Activated CD4-positive, alpha-beta T cell treated with anti-CD3 and anti-CD28 coated beads, Interleukin-2, amount 50 U/mL, for 16 hours (primary cell): ENCODE measurements around the gene CAPN1.
"Not testable (repeated sequence)": the region's sequence is repeated elsewhere in the genome, so short reads cannot be mapped to it uniquely, and the experiment has no call there.

Experiments
- DNase-seq: peaks from one replicate; pipeline ENCODE4 v3.0.0-alpha.2; 2020

CAPN1 gene

DNA sequence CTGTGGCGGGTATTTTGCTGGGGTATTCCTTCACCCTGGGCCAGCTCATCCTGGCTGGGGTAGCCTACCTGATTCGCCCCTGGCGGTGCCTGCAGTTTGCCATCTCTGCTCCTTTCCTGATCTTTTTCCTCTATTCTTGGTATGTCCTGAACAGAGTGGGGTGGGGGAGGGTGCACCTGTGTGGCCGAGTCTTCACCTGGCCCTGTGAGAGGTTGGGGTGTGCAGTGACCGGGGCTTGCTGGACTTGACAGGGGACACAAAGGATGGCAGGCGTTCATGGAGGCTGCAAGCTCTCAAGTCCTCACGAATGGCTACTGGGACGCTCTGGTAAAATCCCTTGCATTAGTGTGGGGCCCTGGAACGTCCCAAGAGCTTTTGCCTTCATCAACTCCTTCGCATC lies 39.3 kb downstream of the CAPN1 start:
- DNase-seq, result no peak

DNA sequence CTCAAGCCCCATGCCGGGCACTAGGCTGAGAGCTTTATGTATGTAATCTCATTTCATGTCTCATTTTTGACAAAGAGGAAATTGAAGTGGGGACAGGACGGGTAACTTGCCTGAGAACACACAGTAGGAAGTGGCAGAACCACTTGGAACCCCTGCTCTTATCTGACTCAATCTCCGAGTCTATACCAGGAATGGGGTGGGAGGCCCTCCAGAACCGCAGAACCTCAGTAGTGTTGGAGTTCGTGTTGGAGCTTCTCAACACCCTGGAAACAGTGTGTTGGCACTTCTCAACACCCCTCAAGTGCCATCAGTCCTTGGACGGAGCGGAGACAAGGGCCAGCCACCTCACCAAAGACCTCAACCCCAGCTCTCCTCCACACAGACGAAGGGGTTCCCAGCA lies 41.3 kb downstream of the CAPN1 start:
- no peak for DNase-seq

DNA sequence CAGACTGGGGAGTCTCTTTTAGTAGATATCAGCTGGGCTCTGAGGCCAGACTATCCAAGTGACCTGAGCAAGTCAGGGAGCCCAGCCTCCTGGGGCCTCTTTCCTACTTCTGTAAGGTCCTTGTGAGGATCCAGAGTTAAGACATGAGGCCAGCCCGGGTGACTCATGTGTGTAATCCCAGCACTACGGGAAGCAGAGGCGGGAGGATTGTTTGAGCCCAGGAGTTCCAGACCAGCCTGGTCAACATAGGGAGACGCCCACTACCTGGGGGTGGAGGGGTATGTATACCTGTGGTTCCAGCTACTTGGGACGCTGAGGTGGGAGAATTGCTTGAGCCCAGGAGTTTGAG lies 43.2 kb downstream of the CAPN1 start:
- DNase-seq, result no peak

DNA sequence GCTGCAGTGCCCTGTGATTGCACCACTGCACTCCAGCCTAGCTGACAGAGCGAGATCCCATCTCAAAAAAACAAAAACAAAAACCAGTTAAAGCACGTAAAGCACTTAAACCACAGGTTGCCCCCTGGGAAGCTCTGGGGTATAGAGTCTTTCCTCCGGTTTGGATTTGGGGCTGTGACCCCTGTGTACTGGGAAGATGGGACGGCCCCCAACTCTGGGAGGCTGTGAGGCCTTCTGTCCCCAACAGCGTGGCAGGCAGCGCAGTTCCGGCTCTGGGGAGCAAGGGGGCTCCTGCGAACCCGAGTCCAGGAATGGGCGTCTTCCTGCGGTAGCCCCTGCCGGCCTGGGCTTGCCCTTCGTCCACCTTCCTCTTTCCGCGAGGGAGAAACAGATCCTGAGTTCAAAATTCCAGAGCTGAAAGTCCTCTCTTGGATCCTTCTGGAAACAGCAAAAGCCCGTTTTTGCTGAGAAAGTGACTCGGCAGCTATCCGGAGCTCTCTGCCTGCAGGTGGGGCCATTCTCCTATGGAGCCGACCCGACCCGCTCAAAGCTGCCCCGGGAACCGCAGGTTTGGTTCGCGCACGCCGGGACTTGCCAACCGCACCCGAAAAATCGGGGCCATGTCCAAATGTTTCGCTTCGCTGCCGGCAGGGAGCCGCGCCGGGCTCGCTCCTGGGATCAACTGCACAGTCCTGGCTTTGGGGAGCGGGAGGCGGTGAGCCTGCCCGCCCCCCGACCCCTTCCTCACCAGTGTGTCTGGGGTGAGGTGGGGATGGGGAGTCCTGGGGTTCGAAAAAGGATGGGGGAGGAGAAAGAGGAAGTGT lies 43.8 kb downstream of the CAPN1 start:
- peak; percentile 42 for DNase-seq

DNA sequence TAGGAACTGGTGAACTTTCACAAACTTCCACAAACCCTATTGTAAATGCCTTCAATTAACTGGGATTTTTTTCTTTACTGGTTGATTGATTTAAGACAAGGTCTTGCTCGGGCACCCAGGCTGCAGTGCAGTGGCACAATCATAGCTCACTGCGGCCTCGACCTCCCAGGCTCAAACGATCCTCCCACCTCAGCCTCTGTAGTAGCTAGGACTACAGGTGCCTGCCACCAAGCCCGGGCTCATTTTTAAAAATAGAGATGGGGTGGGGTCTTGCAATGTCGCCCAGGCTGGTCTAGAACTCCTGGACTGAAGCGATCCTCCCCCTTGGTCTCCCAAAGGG lies 44.3 kb downstream of the CAPN1 start:
- DNase-seq, result no peak

DNA sequence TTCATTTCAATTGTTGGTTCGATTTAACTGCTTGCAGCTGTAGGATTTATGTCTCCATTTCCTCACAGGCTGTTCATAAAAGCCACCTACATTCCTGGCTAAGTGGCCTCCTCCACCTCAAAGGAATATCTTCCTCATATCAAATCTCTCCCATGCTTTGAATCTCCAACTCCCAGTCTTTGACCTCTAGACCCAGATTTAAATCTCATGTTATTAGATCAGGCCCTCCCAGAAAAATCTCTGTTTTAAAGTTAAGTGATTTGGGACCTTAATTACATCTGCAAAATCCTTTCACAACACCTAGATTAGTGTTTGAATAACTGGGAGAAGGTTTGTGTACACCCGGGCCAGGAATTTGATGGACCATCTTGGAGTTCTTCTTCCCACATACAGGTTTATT lies 46.2 kb downstream of the CAPN1 start:
- DNase-seq, result no peak

DNA sequence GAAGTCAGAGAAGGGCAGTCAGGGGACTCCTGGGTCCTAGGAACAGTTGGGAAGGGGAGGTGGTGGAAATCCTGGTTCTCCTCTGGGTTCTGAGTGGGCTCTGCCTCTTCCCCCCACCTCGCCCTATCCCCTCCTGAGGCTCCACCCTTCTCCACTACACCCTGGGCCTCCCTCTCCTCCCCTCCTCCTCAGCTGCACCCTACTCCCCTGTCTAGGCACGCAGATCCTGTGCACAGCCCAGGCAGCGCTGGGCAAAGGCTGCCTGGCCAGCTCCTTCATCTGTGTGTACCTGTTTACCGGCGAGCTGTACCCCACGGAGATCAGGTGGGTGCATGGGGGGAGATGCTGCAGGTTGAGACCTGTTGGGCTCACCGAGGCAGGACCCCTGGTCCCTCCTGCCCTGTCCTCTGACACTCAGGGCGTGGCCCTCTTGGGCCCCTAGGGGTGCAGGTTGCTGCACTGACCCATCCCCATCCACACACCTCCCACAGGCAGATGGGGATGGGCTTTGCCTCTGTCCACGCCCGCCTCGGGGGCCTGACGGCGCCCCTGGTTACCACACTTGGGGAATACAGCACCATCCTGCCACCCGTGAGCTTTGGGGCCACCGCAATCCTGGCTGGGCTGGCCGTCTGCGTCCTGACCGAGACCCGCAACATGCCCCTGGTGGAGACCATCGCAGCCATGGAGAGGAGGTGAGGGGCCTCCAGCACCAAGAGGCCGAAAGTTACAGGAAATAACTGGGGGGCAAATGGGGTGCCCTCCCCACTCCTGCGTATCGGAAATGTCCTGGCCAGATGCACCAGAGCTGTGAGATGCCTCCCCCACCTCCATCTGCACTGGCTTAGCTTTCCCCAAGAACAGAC lies 54.7 kb downstream of the CAPN1 start:
- no peak for DNase-seq

DNA sequence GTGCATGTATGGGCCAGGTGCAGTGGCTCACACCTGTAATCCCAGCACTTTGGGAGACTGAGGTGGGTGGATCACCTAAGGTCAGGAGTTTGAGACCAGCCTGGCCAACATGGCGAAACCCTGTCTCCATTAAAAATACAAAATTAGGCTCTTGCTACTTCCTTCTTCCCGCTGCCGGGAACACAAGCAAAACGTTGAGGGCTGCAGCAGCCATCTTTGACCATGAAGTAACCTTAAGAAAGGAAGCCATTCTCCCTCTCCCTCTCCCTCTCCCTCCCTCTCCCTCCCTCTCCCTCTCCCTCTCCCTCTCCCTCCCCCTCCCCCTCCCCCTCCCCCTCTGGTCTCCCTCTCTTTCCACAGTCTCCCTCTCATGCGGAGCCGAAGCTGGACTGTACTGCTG lies 56.6 kb downstream of the CAPN1 start:
- DNase-seq, result not testable (repeated sequence)

DNA sequence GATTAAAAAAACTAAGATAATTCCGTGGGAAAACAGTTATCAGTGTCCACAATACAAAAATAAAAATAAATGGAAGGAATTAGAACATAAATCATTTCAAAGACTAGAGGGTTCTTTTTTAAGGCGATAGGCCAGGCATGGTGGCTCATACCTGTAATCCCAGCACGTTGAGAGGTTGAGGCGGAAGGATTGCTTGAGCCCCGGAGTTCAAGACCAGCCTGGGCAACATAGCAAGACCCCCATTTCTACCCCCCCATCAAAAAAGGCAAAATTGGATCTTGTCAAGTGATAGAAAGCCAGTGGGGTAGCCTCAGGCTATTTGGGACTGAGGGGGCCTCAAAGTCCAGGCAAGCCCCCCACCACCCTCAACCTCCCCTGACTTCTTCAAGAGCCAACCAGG lies 59.4 kb downstream of the CAPN1 start:
- no peak for DNase-seq

DNA sequence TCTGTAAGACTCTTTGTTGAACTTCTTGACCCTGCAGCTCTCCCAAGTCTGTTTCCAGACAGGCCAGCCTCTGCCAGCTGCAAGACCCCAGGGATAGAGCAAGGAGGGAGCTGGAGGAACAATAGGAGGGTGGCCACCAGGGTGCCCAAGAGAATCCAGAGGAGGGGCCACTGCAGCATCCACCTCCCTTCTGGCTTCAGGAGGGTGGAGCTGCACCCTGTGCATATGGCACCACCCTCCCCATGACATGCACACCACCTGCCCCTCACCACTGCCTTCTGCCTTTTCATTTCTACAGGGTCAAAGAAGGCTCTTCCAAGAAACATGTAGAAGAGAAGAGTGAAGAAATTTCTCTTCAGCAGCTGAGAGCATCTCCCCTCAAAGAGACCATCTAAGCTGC lies 60.0 kb downstream of the CAPN1 start:
- no peak for DNase-seq

DNA sequence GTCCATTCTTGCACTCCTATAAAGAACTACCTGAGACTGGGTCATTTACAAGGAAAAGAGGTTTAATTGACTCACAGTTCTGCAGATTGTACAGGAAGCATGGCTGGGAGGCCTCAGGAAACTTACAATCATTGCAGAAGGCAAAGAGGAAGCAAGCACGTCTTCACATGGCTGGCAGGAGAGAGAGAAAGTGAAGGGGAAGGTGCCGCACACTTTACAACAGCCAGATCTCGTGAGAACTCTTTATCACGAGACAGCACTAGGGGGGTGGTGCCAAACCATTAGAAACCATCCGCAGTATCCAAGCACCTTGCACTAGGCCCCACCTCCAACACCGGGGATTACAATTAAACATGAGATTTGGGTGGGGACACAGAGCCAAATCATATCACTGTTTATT lies 60.7 kb downstream of the CAPN1 start:
- no peak for DNase-seq

DNA sequence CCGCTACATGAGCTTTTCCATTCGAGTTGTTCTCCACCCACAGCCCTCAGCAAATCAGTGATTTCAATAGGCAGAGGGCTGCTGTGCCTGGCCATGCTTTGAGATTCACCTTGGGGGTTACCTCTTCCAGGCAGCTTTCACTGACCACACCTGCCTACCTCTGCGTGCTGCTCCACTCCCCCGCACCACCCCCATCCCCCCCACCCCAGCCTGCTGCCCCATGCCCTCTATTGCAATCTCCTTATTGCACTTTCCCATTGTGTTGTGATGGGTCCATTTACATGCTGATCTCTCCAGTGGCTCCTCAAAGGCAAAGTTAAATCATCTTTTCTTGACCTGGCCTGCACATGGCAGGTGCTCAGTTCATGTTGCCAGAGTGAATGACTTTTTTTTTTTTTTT lies 62.1 kb downstream of the CAPN1 start:
- DNase-seq, result no peak

DNA sequence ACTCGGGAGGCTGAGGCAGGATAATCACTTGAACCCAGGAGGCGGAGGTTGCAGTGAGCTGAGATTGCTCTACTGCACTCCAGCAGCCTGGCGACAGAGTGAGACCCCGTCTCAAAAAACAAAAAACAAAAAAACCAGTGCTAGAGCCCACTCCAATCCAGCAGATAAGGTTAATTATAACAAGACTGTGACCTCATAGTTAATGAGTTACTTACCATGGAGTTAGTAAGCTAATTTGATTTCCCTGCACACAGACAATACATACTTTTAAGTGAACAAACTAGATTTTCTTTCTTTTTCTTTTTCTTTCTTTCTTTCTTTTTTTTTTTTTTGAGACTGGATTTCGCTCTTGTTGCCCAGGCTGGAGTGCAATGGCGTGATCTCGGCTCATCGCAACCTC lies 63.3 kb downstream of the CAPN1 start:
- DNase-seq, result not testable (repeated sequence)

DNA sequence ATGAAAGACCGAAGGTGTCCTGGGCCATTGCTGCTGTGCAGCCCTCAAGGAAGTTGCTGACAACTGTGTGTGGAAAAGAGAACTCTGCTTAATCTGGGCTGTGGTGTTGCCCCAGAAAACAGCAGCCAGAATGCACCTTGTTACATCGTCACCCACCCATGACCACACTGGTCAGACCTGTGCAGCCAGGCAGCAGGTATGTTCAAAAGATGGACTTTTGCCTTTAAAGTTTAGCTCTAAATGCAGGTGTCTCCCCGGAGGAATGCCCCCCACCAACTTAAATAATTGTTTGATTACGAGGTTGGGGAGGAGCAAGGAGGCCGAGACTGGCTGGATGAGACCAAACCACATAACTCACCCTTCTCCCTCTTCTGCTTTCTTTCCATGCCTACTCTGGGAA lies 64.8 kb downstream of the CAPN1 start:
- no peak for DNase-seq

DNA sequence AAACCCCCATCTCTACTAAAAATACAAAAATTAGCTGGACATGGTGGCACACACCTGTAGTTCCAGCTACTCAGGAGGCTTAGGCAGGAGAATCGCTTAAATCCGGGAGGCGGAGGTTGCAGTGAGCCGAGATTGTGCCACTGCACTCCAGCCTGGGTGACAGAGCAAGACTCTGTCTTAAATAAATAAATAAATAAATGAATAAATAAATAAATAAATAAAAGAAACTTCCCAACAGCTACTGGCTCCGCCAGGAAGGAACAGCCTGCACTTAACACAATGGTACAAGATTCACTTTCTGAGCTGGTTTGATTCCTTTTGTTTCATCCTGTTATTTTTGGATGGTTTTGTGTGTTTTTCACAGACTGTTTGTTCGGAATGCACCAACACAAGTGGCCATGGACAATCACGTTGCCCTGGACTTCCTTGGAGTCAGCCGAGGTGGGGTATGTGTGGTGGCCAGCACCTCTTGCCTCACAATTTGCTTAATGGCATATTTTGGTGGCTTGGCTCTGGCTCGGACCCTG lies 66.5 kb downstream of the CAPN1 start:
- not testable (repeated sequence) for DNase-seq

DNA sequence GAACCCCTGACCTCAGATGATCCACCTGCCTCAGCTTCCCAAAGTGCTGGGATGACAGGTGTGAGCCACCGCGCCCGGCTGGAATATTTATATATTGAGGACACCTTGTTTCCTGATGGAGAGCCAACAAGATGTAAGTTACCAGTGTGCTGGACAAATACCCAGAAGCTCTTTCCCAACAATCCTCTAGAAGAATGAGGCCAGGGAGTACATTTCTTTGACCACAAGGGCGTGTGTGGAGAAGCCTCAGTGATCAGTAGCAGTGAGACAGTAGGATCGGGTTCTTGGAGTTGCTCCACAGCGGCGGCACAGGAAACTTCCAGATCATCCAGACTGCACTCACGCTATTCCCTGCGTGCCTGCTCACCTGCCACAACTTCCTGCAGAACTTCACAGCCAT lies 69.7 kb downstream of the CAPN1 start:
- no peak for DNase-seq

DNA sequence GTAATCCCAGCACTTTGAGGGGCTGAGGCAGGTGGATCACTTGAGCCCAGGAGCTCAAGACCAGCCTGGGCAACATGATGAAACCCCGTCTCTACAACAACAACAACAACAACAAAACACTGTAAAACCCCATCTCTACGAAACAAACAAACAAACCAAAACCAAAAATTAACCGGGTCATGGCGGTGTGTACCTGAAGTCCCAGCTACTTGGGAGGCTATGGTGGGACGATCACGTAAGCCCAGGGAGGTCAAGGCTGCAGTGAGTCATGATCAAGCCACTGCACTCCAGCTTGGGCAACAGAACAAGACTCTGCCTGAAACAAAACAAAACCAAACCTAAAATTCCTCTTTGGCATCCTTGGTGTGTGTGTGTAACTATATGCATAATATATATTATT lies 73.0 kb downstream of the CAPN1 start:
- DNase-seq, result no peak

DNA sequence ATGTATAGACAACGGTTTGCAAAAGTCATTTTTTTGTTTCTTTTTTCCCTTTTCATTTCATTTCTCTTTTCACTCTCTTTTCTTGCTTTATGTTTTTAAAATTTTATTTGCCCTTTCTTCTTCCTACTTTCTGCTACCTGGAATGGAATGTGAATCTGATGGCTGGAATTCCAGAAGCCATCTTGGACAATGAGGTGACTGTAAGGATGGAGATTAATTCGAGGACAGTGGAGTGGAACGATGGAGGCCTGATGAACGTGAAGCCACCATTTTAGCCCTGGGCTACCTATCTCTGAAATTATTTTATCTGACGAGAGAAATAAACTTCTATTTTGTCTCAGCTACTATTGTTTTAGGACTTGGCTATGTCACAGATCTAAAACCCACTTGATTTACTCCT lies 77.3 kb downstream of the CAPN1 start:
- no peak for DNase-seq

DNA sequence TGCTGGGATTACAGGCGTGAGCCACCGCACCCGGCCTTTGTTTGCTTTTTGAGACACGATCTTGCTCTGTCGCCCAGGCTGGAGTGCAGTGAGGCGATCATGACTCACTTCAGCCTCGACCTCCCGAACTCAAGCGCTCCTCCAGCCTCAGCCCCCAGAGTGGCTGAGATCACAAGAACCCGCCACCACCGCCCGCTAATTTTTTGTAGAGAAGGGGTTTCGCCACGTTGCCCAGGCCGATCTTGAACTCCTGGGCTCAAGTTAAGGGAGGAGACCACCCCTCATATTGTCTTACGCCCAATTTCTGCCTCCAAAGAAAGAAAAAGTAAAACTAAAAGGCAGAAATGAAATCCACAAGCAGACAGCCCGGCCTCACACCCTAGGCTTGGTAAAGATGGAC lies 78.6 kb downstream of the CAPN1 start:
- DNase-seq, result no peak

DNA sequence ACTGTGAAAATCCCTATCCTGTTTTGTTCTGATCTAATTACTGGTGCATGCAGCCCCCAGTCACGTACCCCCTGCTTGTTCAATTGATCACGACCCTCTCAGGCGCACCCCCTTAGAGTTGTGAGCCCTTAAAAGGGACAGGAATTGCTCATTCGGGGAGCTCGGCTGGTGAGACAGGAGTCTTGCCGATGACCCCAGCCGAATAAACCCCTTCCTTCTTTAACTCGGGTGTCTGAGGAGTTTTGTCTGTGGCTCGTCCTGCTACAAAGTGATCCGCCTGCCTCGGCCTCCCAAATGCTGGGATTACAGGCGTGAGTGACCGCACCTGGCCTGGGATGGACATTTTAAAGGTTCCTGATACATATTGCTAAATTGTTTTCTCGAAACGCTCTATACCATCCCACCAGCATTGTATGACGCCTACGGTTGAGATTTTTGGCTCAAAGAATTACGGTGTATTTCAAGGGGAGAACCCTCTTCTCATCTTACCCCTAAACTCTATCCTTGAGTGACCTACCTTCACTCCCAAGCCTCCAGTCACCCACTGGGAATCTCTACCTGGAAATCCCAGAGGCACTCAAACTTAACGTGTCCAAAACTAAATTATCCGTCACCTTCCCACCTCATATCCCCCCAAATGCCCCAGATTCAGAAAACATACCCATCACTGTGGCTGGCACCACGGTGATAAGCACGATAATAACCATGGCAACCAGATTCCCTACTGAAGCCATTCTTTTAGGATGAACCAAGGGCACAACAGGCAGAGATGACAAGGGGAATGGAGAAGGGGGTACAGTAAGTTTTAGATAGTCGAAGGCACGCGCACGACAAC lies 79.2 kb downstream of the CAPN1 start:
- DNase-seq, result no peak
